GM18520 (cell line): ENCODE results near the gene AVP.
"Not testable (repeated sequence)": the region's sequence is repeated elsewhere in the genome, so short reads cannot be mapped to it uniquely, and the experiment has no call there.

ENCODE experiments used
- ATAC-seq: cut with Tn5 transposase; IDR thresholded peaks from one replicate; pipeline ENCODE4 v1.9.1; 2021; ENCODE audit not compliant: unreplicated experiment

The AVP gene

GRCh38 chr20:3084283-3084985, at the start of gene AVP:
Gene AVP, minus strand, starts transcription at chr20:3084724. Its CDS starts 50 bp downstream, at chr20:3084674.
- no peak for ATAC-seq

GRCh38 chr20:3134151-3134550, 49.6 kb upstream of the AVP start:
- no peak for ATAC-seq

GRCh38 chr20:3133155-3133554, 48.6 kb upstream of the AVP start:
- no peak for ATAC-seq

- ATAC-seq = no peak
These were observed 45.6 kb upstream of the AVP start for GRCh38 chr20:3130051-3130600.

- no peak for ATAC-seq
These were observed 44.6 kb upstream of the AVP start for GRCh38 chr20:3129094-3129493.

GRCh38 chr20:3128275-3128984, 43.9 kb upstream of the AVP start:
- no peak for ATAC-seq

GRCh38 chr20:3126527-3126859, 42.0 kb upstream of the AVP start:
- ATAC-seq = no peak

GRCh38 chr20:3125776-3126526, 41.4 kb upstream of the AVP start:
- not testable (repeated sequence) for ATAC-seq

GRCh38 chr20:3124773-3125560, 40.4 kb upstream of the AVP start:
- ATAC-seq = not testable (repeated sequence)

GRCh38 chr20:3124163-3124562, 39.6 kb upstream of the AVP start:
- not testable (repeated sequence) for ATAC-seq

- ATAC-seq = no peak
These were observed 39.0 kb upstream of the AVP start for GRCh38 chr20:3123542-3123941.

- no peak for ATAC-seq
These were observed 37.6 kb upstream of the AVP start for GRCh38 chr20:3121955-3122610.

- ATAC-seq = no peak
These were observed 36.9 kb upstream of the AVP start for GRCh38 chr20:3121271-3121911.

- no peak for ATAC-seq
These were observed 34.5 kb upstream of the AVP start for GRCh38 chr20:3119044-3119443.

- not testable (repeated sequence) for ATAC-seq
These were observed 33.4 kb upstream of the AVP start for GRCh38 chr20:3117839-3118379.

- ATAC-seq = no peak
These were observed 31.8 kb upstream of the AVP start for GRCh38 chr20:3116341-3116740.

GRCh38 chr20:3115190-3116107, 30.9 kb upstream of the AVP start:
- ATAC-seq = no peak

GRCh38 chr20:3111995-3112394, 27.5 kb upstream of the AVP start:
- ATAC-seq = no peak

- no peak for ATAC-seq
These were observed 27.0 kb upstream of the AVP start for GRCh38 chr20:3111507-3111906.
